GM21367 (cell line): Measurements from ENCODE around the gene SPATA2L.
"Not testable (repeated sequence)": the region's sequence is repeated elsewhere in the genome, so short reads cannot be mapped to it uniquely, and the experiment has no call there.

Experiments
- ATAC-seq: cut with Tn5 transposase; IDR thresholded peaks from one replicate; pipeline ENCODE4 v1.9.1; 2021; ENCODE audit not compliant: unreplicated experiment

SPATA2L gene

DNA sequence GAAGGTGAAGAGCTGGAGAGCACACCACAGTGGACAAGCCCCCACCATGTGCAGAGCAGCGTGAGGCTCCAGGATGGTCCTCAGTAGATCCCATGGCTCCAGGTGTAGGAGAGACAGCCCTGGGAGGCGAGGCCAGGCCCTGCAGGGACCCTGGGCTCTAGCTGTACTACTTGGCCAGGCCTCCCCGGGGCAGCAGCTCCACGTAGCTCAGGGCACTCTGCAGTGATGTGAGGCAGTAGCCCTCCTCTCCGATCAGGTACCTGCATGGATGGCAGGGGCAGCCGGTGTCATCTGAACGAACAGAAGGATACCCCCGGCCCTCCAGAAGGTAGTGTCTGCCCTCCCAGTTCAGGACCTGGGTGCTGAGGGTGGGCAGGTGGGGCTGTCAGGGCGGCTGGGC is 6.2 kb upstream of the SPATA2L start:
- no peak for ATAC-seq

DNA sequence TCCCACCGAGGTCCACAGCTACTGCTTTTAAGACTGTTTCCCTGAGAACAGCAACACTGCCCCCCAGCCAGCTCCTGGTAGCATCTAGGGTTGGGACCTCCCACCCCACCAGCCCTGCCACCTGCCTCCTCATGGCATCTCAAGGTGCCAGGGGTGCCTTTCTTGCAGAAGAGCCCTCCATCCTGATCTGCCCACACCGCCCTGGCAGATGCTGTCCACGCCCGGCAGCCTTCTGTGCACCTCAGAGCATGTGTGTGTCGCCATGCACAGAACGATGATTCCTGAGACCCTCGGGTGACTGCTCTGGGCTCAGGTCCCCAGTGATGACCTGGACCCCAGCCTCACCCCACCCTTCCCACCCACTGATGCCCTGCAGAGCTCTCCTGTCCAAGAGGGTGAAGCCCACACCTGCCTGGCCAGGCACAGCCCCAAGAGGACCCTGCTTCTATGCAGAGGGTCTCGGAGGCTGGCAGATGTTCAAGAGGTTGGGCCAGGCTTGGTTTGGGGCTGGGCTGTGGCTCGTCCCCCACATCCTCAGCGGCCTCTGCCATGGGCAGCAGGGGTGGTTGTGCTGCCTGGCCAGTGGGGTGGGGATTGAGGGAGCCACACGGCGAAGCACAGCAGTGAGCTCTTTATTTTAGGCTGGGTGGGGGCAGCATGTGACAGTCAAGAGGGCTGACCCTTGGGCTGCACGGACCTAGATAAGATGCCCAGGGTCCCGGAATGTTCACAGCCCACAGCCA is 5.2 kb upstream of the SPATA2L start:
- no peak for ATAC-seq

DNA sequence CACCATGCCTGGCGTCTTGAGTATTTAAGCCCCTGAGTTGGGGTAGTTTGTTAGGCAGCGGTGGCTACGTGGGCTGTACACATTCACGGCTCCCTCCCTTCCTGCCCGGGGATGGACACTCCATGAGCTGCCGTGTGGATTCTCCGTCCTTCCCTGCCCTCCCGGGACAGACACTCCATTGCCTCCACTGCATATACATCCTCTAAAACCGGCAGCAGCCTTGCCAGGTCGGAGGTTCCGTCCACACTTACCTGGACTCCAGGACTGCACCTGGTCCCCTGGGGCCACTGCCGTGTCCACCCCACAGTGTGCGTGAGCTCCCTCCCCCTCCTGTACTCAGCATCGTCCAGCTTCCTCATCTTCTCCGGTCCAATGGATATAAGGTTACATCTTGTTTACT is 3.5 kb upstream of the SPATA2L start:
- no peak for ATAC-seq

DNA sequence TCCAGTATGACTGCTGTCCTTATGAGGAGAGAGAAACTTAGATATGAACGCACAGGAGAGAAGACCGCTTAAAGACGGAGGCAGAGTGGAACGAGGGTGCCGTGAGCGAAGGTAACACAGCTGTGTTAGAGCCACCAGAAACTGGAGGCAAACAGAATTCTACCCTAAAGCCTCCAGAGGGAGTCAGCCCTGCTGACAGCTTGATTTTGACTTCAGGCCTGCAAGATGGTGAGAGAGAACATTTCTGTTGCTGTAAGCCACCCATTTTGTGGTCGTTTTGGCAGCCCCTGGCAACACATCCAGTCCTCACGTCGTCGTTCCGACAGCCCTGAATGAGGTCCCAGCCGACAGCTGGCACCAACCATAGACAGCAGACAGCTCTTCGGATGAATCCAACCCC is 2.8 kb upstream of the SPATA2L start:
- no peak for ATAC-seq

DNA sequence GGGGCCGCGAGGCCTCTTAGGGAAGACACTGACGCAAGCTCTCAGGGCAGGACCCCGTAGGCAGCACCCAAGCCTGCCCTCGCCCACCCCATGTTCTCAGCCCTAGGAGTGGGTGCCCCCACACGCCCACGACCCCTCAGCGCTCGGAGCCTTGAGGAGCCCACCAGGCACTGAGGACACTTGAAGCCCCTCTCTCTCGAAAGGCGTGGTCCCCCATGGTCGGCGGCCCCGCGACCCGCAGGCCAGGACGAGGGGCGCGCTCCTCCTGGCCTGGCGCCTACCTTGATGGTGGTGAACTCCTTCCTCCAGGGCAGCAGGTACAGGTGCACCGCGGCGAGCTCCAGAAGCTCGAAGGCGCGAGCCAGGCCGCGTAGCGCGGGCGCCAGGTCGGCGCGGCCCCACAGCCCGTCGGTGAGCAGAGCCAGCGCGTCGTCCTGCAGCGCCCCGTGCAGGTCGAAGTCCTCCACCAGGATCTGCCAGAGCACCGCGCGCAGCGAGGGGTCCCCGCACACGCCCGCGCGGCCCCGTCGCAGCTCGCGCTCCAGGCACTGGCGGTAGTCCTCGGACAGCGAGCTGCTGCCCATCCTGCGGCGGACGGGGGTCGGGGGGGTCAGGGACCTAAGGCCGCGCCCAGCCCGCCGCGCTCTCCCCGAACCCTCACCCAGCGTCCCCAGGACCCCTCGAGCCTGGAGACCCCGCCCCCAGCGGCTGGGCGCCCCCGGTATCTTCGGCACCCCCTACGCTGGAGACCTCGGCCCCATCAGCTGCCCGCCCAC is 668 bp downstream of the SPATA2L start:
- no peak for ATAC-seq

DNA sequence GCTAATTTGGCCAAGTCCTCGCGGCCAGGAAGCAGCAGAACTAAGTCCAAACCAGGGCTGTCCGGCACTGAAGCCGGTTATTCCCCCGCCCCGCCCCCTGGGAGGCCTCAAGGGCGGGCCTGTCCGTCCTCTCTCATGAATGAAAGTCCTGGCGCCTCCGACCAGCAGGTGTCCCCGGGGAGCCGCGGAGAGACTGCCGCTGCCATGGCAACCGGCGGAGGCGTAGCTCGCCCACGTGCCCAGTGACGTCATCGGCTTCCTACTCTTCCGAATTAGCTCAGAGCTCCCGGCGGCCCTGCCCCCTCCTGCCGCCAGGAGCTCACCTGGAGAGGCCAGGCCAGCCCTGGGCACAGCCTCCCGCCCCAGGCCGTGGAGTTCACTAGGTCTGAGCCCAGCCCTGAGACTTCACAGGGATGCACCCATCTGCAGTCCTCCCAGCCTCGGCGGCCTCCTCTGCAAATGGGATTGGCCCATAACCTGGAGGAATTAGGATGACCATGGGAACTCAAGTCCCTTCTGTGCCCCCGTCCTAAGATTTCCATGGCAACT is 1.3 kb downstream of the SPATA2L start:
- peak; percentile 43 for ATAC-seq

DNA sequence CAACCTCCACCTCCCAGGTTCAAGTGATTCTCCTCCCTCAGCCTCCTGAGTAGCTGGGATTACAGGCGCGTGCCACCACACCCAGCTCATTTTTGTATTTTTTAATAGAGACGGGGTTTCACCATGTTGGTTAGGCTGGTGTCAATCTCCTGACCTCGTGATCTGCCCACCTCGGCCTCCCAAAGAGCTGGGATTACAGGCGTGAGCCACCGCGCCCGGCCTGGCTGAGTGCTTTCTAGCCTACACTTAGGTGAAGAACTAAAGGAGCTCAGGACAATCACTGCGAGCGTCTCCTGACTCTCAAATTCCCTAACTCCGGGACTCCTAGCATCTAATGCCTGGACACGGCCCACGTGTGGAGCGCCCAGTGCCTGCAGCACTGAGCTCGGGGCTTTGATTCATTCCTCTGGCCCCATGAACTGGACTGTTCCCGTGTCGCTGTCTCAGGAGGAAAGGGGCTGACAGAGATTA is 1.8 kb downstream of the SPATA2L start:
- not testable (repeated sequence) for ATAC-seq

DNA sequence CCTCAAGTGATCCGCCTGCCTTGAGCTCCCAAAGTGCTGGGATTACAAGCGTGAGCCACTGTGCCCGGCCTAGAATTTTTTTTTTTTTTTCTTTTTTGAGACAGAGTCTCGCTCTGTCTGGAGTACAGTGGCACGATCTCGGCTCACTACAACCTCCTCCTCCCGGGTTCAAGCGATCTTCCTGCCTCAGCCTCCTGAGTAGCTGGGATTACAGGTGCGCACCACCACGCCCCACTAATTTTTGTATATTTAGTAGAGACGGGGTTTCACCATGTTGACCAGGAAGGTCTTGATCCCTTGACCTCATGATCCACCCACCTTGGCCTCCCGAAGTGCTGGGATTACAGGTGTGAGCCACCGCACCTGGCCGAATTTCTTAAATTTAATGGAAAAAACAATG is 2.8 kb downstream of the SPATA2L start:
- not testable (repeated sequence) for ATAC-seq

DNA sequence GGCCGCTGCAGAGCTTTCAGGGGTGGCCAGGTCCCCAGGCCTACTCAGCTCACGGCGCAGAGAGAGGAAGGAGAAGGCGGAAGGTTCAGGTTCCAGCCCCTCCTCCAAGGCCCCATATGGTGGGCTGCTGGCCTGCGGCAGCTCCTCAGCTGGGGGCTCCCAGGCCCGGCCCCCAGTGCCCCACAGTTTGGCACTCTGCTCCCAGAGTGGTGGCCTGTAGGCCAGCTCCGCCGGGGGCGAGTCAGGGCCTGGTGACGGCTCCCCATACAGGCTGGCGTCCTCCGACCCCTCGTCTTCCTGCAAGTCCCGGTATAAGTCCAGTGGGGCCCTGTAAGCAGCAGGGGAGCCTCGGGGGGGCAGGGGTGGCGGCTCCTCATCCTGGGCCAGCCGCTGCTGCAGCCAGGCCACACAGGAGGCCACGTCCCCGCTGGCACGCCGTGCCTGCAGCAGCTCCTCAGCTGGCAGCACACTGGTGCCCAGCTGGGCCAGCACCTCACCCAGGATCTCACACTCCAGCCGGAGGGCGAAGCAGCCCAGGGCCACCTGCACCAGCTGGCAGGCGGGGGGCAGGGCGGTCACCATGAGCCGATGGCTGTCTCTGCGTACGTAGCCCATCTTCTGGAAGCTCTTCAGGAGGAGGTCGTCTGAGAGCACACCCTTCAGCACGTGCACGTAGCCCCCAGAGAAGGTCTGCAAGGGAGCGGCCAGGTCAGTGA is 3.7 kb downstream of the SPATA2L start:
- ATAC-seq = no peak

DNA sequence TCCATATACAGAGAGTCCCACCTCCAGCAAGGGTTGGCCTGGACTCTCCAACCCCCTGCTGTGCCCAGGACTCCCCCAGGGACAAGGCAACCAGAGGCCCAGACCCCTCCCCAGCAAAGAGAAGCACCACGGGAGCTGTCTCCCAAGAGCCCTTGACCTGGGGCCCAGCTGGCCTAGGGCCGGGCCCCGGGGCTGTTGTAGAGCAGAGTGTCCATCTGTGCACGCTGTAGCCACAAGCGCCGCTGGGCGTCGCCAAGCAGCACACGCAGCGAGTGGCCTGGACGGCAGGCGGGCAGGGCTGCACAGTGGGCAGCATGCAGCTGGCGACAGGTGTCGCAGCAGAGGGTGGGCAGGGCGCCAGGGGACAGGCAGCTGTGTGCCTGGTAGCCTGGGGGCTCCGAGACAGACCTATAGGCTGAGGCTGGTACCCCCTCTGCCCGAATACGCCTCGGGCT is 4.3 kb downstream of the SPATA2L start:
- no peak for ATAC-seq

DNA sequence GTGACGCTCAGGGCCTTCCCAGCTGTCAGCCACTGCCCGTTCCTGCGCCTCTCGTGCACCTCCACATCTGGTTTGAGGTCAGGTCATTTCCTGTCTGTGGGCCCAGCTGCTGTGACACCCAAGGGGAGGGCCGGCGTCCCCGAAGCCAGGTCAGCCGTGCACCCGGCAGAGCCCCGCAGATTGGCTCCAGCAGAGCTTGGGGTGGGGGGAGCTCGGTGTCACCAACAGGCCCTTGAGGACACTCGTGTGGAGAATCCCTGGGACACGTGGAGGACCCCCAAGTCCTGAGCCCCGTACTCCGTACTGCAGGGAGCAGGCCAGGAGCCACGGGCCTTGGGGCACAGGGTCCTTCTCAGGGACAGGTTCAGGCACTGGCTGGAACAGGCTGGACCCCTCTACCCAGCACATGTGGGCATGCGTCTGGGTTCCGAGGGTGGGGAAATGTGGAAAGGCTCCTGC is 4.8 kb downstream of the SPATA2L start:
- ATAC-seq = no peak

DNA sequence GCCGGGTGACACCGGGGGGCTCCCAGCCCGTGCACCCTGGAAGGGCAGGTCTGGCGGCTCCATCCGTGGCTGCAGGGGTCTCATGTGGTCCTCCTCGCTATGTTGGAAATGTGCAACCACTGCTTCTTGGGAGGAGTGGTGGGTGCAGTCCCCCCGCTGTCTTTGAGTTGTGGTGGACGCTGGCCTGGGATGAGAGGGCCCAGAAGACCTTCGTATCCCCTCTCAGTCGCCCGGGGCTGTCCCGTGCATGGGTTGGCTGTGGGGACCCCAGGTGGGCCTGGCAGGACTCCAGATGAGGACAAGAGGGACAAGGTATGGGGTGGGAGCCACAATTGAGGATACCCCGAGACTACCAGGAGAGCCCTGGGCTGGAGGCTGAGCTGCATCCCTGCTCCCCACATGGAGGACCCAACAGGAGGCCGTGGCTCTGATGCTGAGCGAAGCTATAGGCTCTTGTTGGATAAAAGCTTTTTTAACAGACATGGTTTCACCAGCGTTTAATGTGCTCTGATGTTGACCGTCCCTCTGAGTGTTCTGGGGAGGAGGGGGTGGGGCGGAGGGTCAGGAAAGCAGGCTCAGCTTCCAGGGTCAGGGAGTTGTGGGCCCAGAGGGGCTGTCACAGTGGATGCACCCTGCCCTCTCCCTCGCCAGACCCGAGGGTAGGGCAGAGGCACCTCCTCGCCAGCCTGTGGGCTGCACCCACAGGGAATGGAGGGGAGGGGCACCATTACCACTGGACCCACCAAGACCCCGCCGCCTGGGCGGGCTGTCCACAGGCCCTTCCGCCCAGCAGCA is 5.4 kb downstream of the SPATA2L start:
- no peak for ATAC-seq

DNA sequence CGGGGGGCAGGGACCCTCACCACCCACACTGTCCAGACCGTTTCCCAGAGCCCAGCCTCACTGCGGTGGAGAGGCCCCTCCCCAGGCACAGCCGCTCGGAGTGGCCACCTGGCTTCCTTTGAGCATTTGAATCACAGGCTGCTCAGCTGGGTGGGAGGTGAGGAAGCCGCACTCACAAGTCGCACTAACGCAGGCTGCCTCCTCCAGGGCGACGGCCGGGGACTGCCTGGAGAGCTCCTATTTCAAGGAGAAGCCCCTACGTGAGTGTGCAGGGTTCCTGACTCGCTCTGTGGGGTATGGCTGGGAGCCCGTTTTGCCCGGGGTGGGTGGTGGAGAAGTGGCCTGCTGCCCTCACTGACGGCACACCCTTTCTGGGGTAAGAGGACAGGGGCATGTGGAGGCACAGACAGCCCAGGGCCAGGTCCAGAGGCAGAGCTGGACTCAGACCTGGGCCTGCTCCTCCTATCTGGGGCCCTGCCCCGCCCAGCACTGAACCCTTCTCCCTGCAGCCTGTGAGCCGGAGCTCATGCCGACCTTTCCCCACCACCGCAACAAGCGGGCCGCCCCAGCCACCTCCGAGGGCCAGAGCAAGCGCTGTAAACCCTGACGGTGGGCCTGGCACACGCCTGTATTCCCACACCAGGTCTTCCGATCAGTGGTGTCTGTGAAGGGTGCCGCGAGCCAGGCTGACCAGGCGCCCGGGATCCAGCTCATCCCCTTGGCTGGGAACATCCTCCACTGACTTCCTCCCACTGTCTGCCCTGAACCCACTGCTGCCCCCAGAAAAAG is 6.2 kb downstream of the SPATA2L start:
- ATAC-seq = no peak

DNA sequence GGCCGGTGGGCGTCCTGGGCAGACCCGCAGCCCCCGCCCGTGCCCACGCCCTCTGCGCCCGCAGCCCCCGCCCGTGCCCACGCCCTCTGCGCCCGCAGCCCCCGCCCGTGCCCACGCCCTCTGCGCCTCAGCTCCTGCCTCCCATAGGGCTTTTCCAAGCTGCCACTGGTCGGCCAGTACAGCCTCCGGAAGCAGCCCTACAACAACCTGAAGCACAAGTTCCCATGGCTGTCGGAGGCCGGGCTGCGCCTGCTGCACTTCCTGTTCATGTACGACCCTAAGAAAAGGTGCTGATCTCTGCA is 6.8 kb downstream of the SPATA2L start:
- ATAC-seq = not testable (repeated sequence)

DNA sequence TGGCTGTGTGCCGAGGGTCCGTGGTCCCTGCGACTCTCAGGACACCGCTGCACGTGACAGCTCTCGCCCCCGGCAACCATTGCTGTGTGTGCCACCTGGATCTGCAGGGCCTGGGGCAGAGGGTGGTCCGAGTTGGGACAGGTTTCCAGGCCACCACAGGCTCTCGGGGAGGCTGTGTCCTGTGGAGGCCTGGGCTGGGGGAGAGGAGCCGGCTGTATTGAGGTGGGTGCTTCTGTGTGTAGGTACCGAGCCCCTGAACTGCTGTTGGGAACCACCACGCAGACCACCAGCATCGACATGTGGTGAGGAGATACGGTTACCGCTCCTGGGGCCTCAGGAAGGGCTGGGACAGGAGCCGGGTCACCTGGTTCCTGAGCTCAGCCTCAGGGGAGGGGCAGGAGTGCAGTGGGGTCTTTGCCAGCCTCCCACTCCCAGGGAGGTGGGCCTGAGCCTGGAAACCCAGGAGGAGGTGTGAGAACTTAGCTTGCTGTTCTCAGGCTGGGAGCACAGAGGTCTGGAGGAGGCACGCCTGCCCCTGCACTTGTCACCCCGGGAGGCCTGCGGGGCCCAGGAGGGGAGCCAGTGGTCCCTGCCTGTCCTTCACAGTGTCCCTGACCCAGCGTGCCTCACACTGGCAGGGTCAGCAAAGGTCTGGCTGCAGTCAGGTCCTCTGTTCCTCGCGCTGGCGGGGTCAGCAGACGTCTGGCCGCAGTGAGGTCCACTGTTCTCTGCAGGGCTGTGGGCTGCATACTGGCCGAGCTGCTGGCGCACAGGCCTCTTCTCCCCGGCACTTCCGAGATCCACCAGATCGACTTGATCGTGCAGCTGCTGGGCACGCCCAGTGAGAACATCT is 7.3 kb downstream of the SPATA2L start:
- ATAC-seq = no peak

DNA sequence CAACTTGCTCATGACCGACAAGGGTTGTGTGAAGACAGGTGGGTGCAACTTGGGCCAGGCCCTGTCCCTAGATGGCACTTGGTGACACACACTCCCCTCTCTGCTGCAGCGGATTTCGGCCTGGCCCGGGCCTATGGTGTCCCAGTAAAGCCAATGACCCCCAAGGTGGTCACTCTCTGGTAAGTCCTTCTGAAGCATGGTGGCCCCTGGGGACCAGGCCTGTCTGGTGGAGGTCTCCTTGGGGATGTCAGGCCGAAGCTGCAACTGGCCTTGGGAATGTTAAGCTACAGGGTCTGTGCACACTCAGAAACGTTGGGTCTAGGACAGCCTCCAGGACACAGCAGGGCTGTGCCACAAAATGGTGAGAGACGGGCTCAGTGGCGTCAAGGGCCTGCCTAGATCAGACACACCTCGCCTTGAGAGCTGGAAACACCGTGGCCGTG is 8.2 kb downstream of the SPATA2L start:
- no peak for ATAC-seq

DNA sequence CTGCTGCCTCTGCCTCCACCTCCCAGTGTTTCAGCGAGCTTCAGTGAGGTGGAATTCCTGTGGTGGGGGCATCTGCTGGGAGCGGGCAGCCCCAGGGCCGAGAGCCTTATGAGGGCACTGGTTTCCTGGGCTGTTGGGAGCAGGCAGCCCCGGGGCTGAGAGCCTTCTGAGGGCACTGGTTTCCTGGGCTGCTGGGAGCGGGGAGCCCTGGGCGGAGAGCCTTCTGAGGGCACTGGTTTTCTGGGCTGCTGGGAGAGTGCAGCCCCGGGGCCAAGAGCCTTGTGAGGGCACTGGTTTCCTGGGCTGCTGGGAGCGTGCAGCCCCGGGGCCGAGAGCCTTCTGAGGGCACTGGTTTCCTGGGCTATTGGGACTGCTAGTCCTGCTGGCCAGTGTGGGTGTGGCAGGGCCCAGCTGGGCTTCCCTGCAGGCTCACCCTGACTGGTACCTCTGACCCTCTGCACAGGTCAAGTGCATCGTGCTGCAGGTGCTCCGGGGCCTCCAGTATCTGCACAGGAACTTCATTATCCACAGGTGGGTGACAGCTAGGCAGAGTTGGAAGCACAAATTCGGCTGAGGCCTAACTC is 9.4 kb downstream of the SPATA2L start:
- no peak for ATAC-seq

DNA sequence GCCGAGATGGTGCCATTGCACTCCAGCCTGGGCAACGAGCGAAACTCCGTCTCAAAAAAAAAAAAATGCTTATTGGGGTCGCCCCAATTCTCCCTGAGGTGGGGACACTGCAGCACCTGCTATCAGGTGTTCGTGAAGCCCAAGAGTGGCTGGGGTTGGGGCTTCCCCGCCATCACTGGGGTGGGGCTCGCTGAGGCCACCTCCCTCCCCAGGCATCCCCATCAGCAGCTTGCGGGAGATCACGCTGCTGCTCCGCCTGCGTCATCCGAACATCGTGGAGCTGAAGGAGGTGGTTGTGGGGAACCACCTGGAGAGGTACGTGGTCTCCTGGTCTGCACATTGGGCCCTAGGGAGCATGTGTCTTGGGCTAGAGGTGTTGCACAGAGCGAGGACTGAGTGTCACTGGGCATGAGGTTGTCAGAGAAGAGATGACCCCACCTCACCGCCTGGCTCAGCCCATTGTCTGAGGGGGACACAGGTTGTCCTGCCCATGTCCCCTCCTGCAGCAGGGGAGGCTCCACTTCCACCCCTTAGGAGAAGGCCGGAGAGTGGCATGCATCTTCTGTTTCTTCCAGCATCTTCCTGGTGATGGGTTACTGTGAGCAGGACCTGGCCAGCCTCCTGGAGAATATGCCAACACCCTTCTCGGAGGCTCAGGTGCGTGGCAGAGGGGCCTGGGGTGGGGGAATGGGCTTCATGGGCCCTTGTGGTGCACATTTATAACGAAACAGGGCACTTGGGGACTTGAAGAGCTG is 10.1 kb downstream of the SPATA2L start:
- ATAC-seq = no peak
